ENCODE measurements around the gene JOSD2. TPM values are rescaled to one million over a fixed set of nuclear protein-coding genes. Genes with fewer than 3 reads are reported as not detected.

JOSD2 gene
- 14.4 and 19.5 TPM in 2 replicates for total RNA-seq

GRCh38 chr19:50511069-50511822, at the start of gene JOSD2:
Gene JOSD2, minus strand, starts transcription at chr19:50511191. Its CDS starts 760 bp downstream, at chr19:50510431.

GRCh38 chr19:50513746-50514345, 2.9 kb upstream of the JOSD2 start, which contains the start of gene ASPDH:
Gene ASPDH, minus strand, starts transcription at chr19:50513913. Its CDS starts 90 bp downstream, at chr19:50513823.

GRCh38 chr19:50476224-50476906, 34.6 kb downstream of the JOSD2 start, which contains the start of the genes EMC10 and GARIN5A:
Gene EMC10, plus strand, starts transcription at chr19:50476507. Its CDS starts 38 bp downstream, at chr19:50476545.
Gene GARIN5A, minus strand, starts transcription at chr19:50476848. Its CDS starts 460 bp downstream, at chr19:50476388.

Other genes with a start within 250 kb of the JOSD2 start
- under 0.01 and 0.36 TPM in 2 replicates for gene KCNC3, start 181.8 kb downstream of the JOSD2 start, total RNA-seq
- under 0.01 and 0.78 TPM in 2 replicates for gene NAPSA, start 145.6 kb downstream of the JOSD2 start, total RNA-seq
- gene NR1H2, start 134.7 kb downstream of the JOSD2 start, total RNA-seq = 60.1 and 69.3 TPM in 2 replicates
- 25.6 and 27.7 TPM in 2 replicates for gene POLD1, start 126.8 kb downstream of the JOSD2 start, total RNA-seq
- gene SPIB, start 92.3 kb downstream of the JOSD2 start, total RNA-seq = not detected in 2 replicates
- gene MYBPC2, start 78.3 kb downstream of the JOSD2 start, total RNA-seq = not detected in 2 replicates
- 29.4 and 44.4 TPM in 2 replicates for gene EMC10, start 34.7 kb downstream of the JOSD2 start, total RNA-seq
- gene GARIN5A, start 34.3 kb downstream of the JOSD2 start, total RNA-seq = 0.68 and 1.4 TPM in 2 replicates
- gene ASPDH, start 2.7 kb upstream of the JOSD2 start, total RNA-seq = not detected in 2 replicates
- not detected in 2 replicates for gene LRRC4B, start 57.2 kb upstream of the JOSD2 start, total RNA-seq
- not detected in 2 replicates for gene SYT3, start 128.7 kb upstream of the JOSD2 start, total RNA-seq
- gene C19orf81, start 138.3 kb upstream of the JOSD2 start, total RNA-seq = 0.68 TPM in 1 of 2 replicates, not detected in the other
- under 0.01 TPM in 1 of 2 replicates, not detected in the other for gene SHANK1, start 208.6 kb upstream of the JOSD2 start, total RNA-seq
- gene CLEC11A, start 212.2 kb upstream of the JOSD2 start, total RNA-seq = under 0.01 and 0.07 TPM in 2 replicates